IMR-90 (cell line): ENCODE data around the gene TIGD3. TPM values are rescaled to one million over a fixed set of nuclear protein-coding genes. Genes with fewer than 3 reads are reported as not detected.

Experiments used
- ATAC-seq: fragments of 200-7000 bp; cut with Tn5 transposase; 2 replicates; pipeline ENCODE4 v1.9.1; 2020; ENCODE audit warnings: low read depth, mild to moderate bottlenecking, moderate library complexity
- BruUV-seq: library from RNA; stranded (reverse); fragments of 400-500 nt; replicated peaks from 2 replicates; lab custom pipeline; 2021; lab: Mats Ljungman, UMichigan
- CTCF ChIA-PET: fragments of 300-600 bp; formaldehyde crosslinking; extraction: SDS; loops from one replicate; lab custom pipeline; 2021; ENCODE audit warnings: antibody characterized with exemption; lab: Yijun Ruan, JAX
- POLR2A ChIA-PET: fragments of 300-600 bp; sonication (Branson Sonifier 250); formaldehyde crosslinking; loops from one replicate; lab custom pipeline; 2022; ENCODE audit warnings: antibody characterized with exemption; ENCODE audit not compliant: unreplicated experiment; lab: Charles Lee
- DNase-seq: peaks from one replicate; pipeline ENCODE4 v3.0.0; 2013
- H2AFZ ChIP-seq: replicated peaks from 2 replicates; pipeline ENCODE3; 2013; ENCODE audit warnings: low read length, mild to moderate bottlenecking; ENCODE audit not compliant: poor library complexity
- H2AK5ac ChIP-seq: 2 replicates; pipeline ENCODE4 v1.6.1; 2013; ENCODE audit warnings: low read depth, low read length, inconsistent platforms
- H2AK9ac ChIP-seq: replicated peaks from 2 replicates; pipeline ENCODE3; 2013; ENCODE audit warnings: mild to moderate bottlenecking, low read depth, low read length, moderate library complexity; ENCODE audit not compliant: poor library complexity
- H2BK120ac ChIP-seq: 2 replicates; pipeline ENCODE4 v1.6.1; 2013; ENCODE audit warnings: low read depth, low read length, inconsistent platforms
- H2BK15ac ChIP-seq: 3 replicates; pipeline ENCODE4 v1.6.1; 2013; ENCODE audit warnings: low read depth, low read length, inconsistent platforms
- H2BK20ac ChIP-seq: 2 replicates; pipeline ENCODE4 v1.6.1; 2013; ENCODE audit warnings: low read depth, mild to moderate bottlenecking, inconsistent platforms, low read length, moderate library complexity
- H2BK5ac ChIP-seq: 2 replicates; pipeline ENCODE4 v1.6.1; 2013; ENCODE audit warnings: mild to moderate bottlenecking, low read depth, low read length, inconsistent platforms; ENCODE audit not compliant: poor library complexity, severe bottlenecking
- H3K14ac ChIP-seq: replicated peaks from 2 replicates; pipeline ENCODE4 v1.6.1; 2013; ENCODE audit warnings: low read depth, low read length, inconsistent platforms
- H3K18ac ChIP-seq: 2 replicates; pipeline ENCODE4 v1.6.1; 2013; ENCODE audit warnings: low read depth, low read length, control low read depth
- H3K23ac ChIP-seq: 2 replicates; pipeline ENCODE4 v1.6.1; 2013; ENCODE audit warnings: low read depth, low read length, inconsistent platforms
- H3K27ac ChIP-seq: 2 replicates; pipeline ENCODE4 v1.5.1; 2013; ENCODE audit warnings: mild to moderate bottlenecking, control low read depth, low read length; ENCODE audit not compliant: insufficient read depth
- H3K27me3 ChIP-seq: 2 replicates; pipeline ENCODE4 v1.6.1; 2013; ENCODE audit warnings: low read length; ENCODE audit not compliant: control insufficient read depth, insufficient read depth
- H3K36me3 ChIP-seq: 2 replicates; pipeline ENCODE4 v1.6.1; 2013; ENCODE audit warnings: low read length, mixed read lengths; ENCODE audit not compliant: control insufficient read depth, insufficient read depth
- H3K4ac ChIP-seq: 2 replicates; pipeline ENCODE4 v1.6.1; 2013; ENCODE audit warnings: low read depth, low read length, inconsistent platforms
- H3K4me1 ChIP-seq: 2 replicates; pipeline ENCODE4 v1.6.1; 2013; ENCODE audit warnings: low read length, mixed read lengths; ENCODE audit not compliant: control insufficient read depth, insufficient read depth
- H3K4me2 ChIP-seq: 2 replicates; pipeline ENCODE4 v1.6.1; 2013; ENCODE audit warnings: low read depth, mild to moderate bottlenecking, control low read depth, low read length, moderate library complexity
- H3K4me3 ChIP-seq: 2 replicates; pipeline ENCODE4 v1.5.1; 2013; ENCODE audit warnings: low read depth, mild to moderate bottlenecking, control low read depth, low read length, moderate library complexity; ENCODE audit not compliant: insufficient read depth
- H3K56ac ChIP-seq: 2 replicates; pipeline ENCODE4 v1.6.1; 2013; ENCODE audit warnings: low read length, inconsistent platforms; ENCODE audit not compliant: insufficient read depth; ENCODE audit errors: extremely low read depth
- H3K79me1 ChIP-seq, 2 experiments: 2 replicates each; pipeline ENCODE4 v1.6.1; 2013; ENCODE audit warnings: low read length in 2 of 2, inconsistent platforms in 1 of 2, low read depth in 1 of 2
- H3K9ac ChIP-seq: 2 replicates; pipeline ENCODE4 v1.6.1; 2013; ENCODE audit warnings: low read depth, low read length, control low read depth
- H3K9me1 ChIP-seq: 2 replicates; pipeline ENCODE4 v1.6.1; 2013; ENCODE audit warnings: low read length, inconsistent platforms; ENCODE audit not compliant: insufficient read depth
- H3K9me3 ChIP-seq: 2 replicates; pipeline ENCODE4 v1.6.1; 2013; ENCODE audit warnings: low read length; ENCODE audit not compliant: control insufficient read depth, insufficient read depth
- H4K20me1 ChIP-seq: 2 replicates; pipeline ENCODE4 v1.6.1; 2013; ENCODE audit warnings: low read length, inconsistent platforms; ENCODE audit not compliant: insufficient read depth
- H4K5ac ChIP-seq: 2 replicates; pipeline ENCODE4 v1.6.1; 2013; ENCODE audit warnings: mild to moderate bottlenecking, low read depth, low read length, control low read depth
- H4K8ac ChIP-seq, 2 experiments: 2 replicates each; pipeline ENCODE4 v1.6.1; 2013; ENCODE audit warnings: low read depth in 2 of 2, low read length in 2 of 2, control low read depth in 1 of 2, inconsistent platforms in 1 of 2
- H4K91ac ChIP-seq: 2 replicates; pipeline ENCODE4 v1.6.1; 2013; ENCODE audit warnings: low read depth, low read length, inconsistent platforms; ENCODE audit not compliant: insufficient read depth
- MAZ ChIP-seq: IDR thresholded peaks from 2 replicates; pipeline ENCODE4 v1.6.1; 2012; ENCODE audit warnings: low read depth, mild to moderate bottlenecking, low read length, improper control_type of control experiment, moderate library complexity, borderline replicate concordance
- RAD21 ChIP-seq: IDR thresholded peaks from 2 replicates; pipeline ENCODE4 v1.6.1; 2012; ENCODE audit warnings: low read length, improper control_type of control experiment
- WGBS, 2 experiments: methylation state at CpG; one replicate each; pipeline versions ENCODE4 v1.1.5 to v1.1.7; 2013; ENCODE audit warnings: missing lambda C conversion rate in 2 of 2; ENCODE audit not compliant: insufficient read length in 1 of 2; ENCODE audit errors: extremely low coverage in 2 of 2; 5-methylcytosine and 5-hydroxymethylcytosine counted together
- dilution Hi-C: fragments of 300-500 bp; cut with HindIII; formaldehyde crosslinking; loops from one replicate; pipeline ENCODE4 v1.14.3; 2018; ENCODE audit warnings: low sequenced_read_pairs; ENCODE audit not compliant: unreplicated experiment
- in situ Hi-C: fragments of 300-500 bp; cut with MboI; formaldehyde crosslinking; loops from 3 replicates; pipeline ENCODE4 v1.14.3; 2019; ENCODE audit warnings: low sequenced_read_pairs, inconsistent platforms, mixed read lengths
- intact Hi-C: fragments of 100-400 bp; cut with micrococcal nuclease; formaldehyde crosslinking; loops from 2 replicates; pipeline ENCODE4 v1.10.0; 2022
- polyA plus RNA-seq, 3 experiments: library from polyadenylated mRNA; depleted of rRNA; stranded (reverse); fragments of >200 nt; gene quantifications; 2 replicates each; pipeline ENCODE4 v1.2.3, GENCODE V29; 2012; ENCODE audit warnings: low replicate concordance in 1 of 3
- total RNA-seq: library from RNA; depleted of rRNA; stranded (reverse); fragments of >200 nt; gene quantifications from 2 replicates; pipeline ENCODE4 v1.2.3, GENCODE V29; 2012

The TIGD3 gene
- total and polyA plus RNA-seq, 2 of the 4 experiments (the other 2 are of a cell fraction) = 0.12 TPM; not detected in 1

DNA sequence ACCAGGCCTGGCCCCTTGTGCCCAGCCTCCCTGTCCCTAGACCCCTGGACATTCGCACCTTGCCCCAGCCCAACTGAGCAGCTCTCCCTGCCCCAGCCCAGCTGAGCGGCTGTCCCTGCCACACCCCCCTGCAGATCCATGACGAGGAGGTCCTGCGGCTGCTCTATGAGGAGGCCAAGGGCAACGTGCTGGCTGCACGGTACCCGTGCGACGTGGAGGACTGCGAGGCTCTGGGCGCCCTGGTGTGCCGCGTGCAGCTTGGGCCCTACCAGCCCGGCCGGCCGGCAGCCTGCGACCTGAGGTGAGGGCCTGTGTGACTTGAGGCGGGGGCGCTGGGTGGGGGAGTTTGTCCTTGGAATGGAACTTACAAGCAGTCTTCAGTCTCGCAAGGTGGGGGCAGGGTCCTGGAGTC lies 39.6 kb downstream of the TIGD3 start:
- dilution Hi-C loops = no loop called here
- intact Hi-C loops = no loop called here
- no peak overlapping the region for H3K18ac ChIP-seq
- DNase-seq (no peak), ATAC-seq (no peak)
- H2AFZ ChIP-seq = no peak overlapping the region
- H3K56ac ChIP-seq = no peak overlapping the region
- H3K27ac ChIP-seq = no peak overlapping the region
- H3K23ac ChIP-seq = no peak overlapping the region
- no peak overlapping the region for H2AK5ac ChIP-seq
- in situ Hi-C loops = no loop called here
- H4K20me1 ChIP-seq = peaks cover 8% of the 10 kb centered on the region; the same call in 1 of the 2 replicates
- no peak overlapping the region for H4K91ac ChIP-seq
- no peak overlapping the region for H3K14ac ChIP-seq
- CTCF ChIA-PET = interaction anchor here (0.6 kb wide), 1 partner anchor 12 kb away, joined by 7 read pairs; no protein-coding TSS in a partner anchor
- peaks cover 51% of the 10 kb centered on the region for H3K36me3 ChIP-seq
- POLR2A ChIA-PET = interaction anchor here (0.9 kb wide), 1 partner anchor 108 kb away, joined by 3 read pairs; no protein-coding TSS in a partner anchor
- H3K27me3 ChIP-seq = no peaks in the 10 kb centered on the region
- no peak overlapping the region for H3K4ac ChIP-seq
- H4K5ac ChIP-seq = no peak overlapping the region
- H2BK5ac ChIP-seq = no peak overlapping the region
- no peaks in the 10 kb centered on the region for H3K9me3 ChIP-seq
- TF ChIP-seq RAD21 (no peak), MAZ (no peak)
- peaks cover 18% of the 10 kb centered on the region for H3K4me1 ChIP-seq
- whole genome bisulfite sequencing, 2 experiments = 100% methylated on average over 1 of the region's 20 CpGs; no CpG with 5 or more reads in 1 of the 2 experiments
- BruUV-seq = no TSS peak
- H3K9ac ChIP-seq = no peak overlapping the region
- no peak overlapping the region for H3K4me3 ChIP-seq
- H3K79me1 ChIP-seq = peaks cover 6 to 75% of the 10 kb centered on the region in 2 experiments; a peak in 3 of 4 replicates
- no peak overlapping the region for H2BK15ac ChIP-seq
- H2BK20ac ChIP-seq = no peak overlapping the region
- H2AK9ac ChIP-seq = peak overlapping the region; percentile 81
- H2BK120ac ChIP-seq = no peak overlapping the region
- H3K4me2 ChIP-seq = no peak overlapping the region
- H4K8ac ChIP-seq = no peak overlapping the region
- H3K9me1 ChIP-seq = peaks cover 11% of the 10 kb centered on the region
